Keratinocyte (primary cell): ENCODE results near the gene FAM13C. TPM values are rescaled to one million over a fixed set of nuclear protein-coding genes. Genes with fewer than 3 reads are reported as not detected.

Experiments
- DNase-seq: peaks from one replicate; pipeline ENCODE4 v3.0.0-alpha.2; 2011; ENCODE audit warnings: low read depth, missing footprints, low spot score
- FAIRE-seq: peaks from 2 replicates; lab custom pipeline; 2011; peaks lifted over from hg19 to GRCh38; lab: Jason Lieb, UNC
- H2AFZ ChIP-seq: 2 replicates; pipeline ENCODE4 v1.6.0; 2012; ENCODE audit warnings: low read length, control low read depth, inconsistent platforms; ENCODE audit not compliant: control insufficient read depth
- H3K27ac ChIP-seq: 2 replicates; pipeline ENCODE4 v1.5.1; 2011; ENCODE audit warnings: low read length; ENCODE audit not compliant: control insufficient read depth, insufficient read depth
- H3K27me3 ChIP-seq: 3 replicates; pipeline ENCODE4 v1.6.0; 2011; ENCODE audit warnings: low read length; ENCODE audit not compliant: control insufficient read depth, insufficient read depth; ENCODE audit errors: extremely low read depth
- H3K36me3 ChIP-seq, 2 experiments: 2 replicates in 1 of 2; 3 replicates in 1 of 2; pipeline ENCODE4 v1.5.1; 2011; ENCODE audit warnings: low read length in 2 of 2, mild to moderate bottlenecking in 1 of 2; ENCODE audit not compliant: control insufficient read depth in 2 of 2, insufficient read depth in 2 of 2; ENCODE audit errors: extremely low read depth in 1 of 2
- H3K4me1 ChIP-seq: 3 replicates; pipeline ENCODE4 v1.5.1; 2011; ENCODE audit warnings: low read length; ENCODE audit not compliant: control insufficient read depth, insufficient read depth; ENCODE audit errors: extremely low read depth
- H3K4me2 ChIP-seq: 3 replicates; pipeline ENCODE4 v1.6.0; 2011; ENCODE audit warnings: low read depth, low read length; ENCODE audit not compliant: control insufficient read depth, insufficient read depth; ENCODE audit errors: extremely low read depth
- H3K4me3 ChIP-seq, 3 experiments: fragments of 200-600 bp in 1 of 3; sonication (generic) in 1 of 3; 2 replicates in 2 of 3; 3 replicates in 1 of 3; pipeline ENCODE4 v1.5.1; 2011 to 2016; ENCODE audit warnings: low read length in 3 of 3, mild to moderate bottlenecking in 3 of 3, control low read depth in 2 of 3, inconsistent platforms in 1 of 3, low read depth in 1 of 3, mixed read lengths in 1 of 3, mixed run types in 1 of 3, moderate library complexity in 1 of 3; ENCODE audit not compliant: control insufficient read depth in 2 of 3, insufficient read depth in 2 of 3; ENCODE audit errors: extremely low read depth in 1 of 3
- H3K79me2 ChIP-seq: 2 replicates; pipeline ENCODE4 v1.6.0; 2012; ENCODE audit warnings: low read length; ENCODE audit not compliant: control insufficient read depth, insufficient read depth
- H3K9ac ChIP-seq: 3 replicates; pipeline ENCODE4 v1.6.0; 2011; ENCODE audit warnings: low read length; ENCODE audit not compliant: control insufficient read depth, insufficient read depth; ENCODE audit errors: extremely low read depth
- H3K9me1 ChIP-seq: 3 replicates; pipeline ENCODE4 v1.6.0; 2011; ENCODE audit warnings: low read length; ENCODE audit not compliant: control insufficient read depth, insufficient read depth; ENCODE audit errors: extremely low read depth
- H3K9me3 ChIP-seq: 2 replicates; pipeline ENCODE4 v1.5.1; 2012; ENCODE audit warnings: low read depth, low read length; ENCODE audit not compliant: control insufficient read depth
- H4K20me1 ChIP-seq: 3 replicates; pipeline ENCODE4 v1.6.0; 2011; ENCODE audit warnings: low read length; ENCODE audit not compliant: control insufficient read depth, insufficient read depth; ENCODE audit errors: extremely low read depth
- EZH2 ChIP-seq: IDR thresholded peaks from one replicate; pipeline ENCODE4 v1.6.1; 2012; ENCODE audit warnings: inconsistent platforms, mild to moderate bottlenecking, low read length, moderate library complexity
- dilution Hi-C: fragments of 300-500 bp; cut with MboI; formaldehyde crosslinking; loops from one replicate; pipeline ENCODE4 v1.7.0; 2020; ENCODE audit warnings: low sequenced_read_pairs; ENCODE audit not compliant: extremely low pct_ligation_motif_present
- polyA plus RNA-seq, 5 experiments: library from polyadenylated mRNA; depleted of rRNA in 3 of 5; stranded (reverse) in 3 of 5; stranded (forward) in 1 of 5; unstranded in 1 of 5; fragments of >200 nt; gene quantifications; 1 replicate in 1 of 5; 2 replicates in 3 of 5; 3 replicates in 1 of 5; pipeline versions ENCODE4 v1.2.1 to v1.2.3, GENCODE V29; 2011 to 2012; ENCODE audit warnings: missing spikeins in 2 of 5, low read depth in 1 of 5, low replicate concordance in 1 of 5
- TF ChIP-seq, protein P1 (sequence below), 3 experiments: IDR thresholded peaks in 1 of 3; conservative IDR thresholded peaks in 1 of 3; optimal IDR thresholded peaks in 1 of 3; 2 replicates in 2 of 3; 3 replicates in 1 of 3; pipeline versions ENCODE3 to v1.5.1; 2011; ENCODE audit warnings: low read length in 3 of 3, mild to moderate bottlenecking in 3 of 3, moderate library complexity in 2 of 3, control low read depth in 1 of 3, inconsistent platforms in 1 of 3; ENCODE audit not compliant: insufficient read depth in 2 of 3; ENCODE audit errors: extremely low read depth in 1 of 3

FAM13C gene
- polyA plus RNA-seq, 1 donor (not counting 4 experiments of a cell fraction or from before 2014, with no cell fraction given): 0.58 TPM

DNA sequence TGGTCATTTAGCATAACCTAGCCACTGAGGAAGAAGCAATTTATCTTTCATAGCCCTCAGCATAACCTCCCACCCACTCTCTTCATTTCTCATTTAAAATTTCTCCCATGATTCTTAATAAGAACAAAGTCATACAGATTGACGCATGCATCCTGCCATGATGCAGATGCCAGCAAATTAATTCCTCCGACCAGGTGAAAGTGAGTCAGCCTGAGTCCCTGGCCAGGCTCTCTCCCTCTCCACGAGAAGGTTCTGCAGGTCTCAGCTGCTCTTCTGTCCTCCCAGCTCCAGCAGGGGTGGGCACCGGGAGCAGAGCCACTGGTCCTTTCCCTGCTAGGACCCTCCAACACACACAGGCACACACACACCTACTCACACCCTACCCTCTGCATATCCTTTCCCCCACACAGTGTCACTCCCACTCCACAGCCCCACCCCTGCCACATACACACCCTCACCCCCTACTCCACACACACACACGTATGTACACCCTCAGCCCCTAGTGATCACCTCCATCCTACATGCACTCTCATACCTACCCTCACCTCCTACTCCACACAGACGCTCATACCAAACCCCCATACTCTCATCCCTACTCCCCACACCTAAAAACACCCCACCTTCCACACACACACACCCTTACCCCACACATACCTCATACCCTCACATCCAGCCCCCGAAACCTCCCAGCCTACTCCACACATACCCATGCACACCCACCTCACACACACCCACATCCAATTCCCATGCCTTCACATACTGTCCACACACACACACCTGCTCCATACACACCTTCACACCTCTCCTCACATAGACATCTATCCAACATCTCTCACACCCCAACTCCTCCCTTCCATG, 78.0 kb downstream of the FAM13C start:
- Histone ChIP-seq H3K4me1 (peaks cover 15% of the 10 kb centered on the region), H3K9ac (peak overlapping the region; percentile 10), H3K79me2 (no peaks in the 10 kb centered on the region), H3K27me3 (no peaks in the 10 kb centered on the region), H3K36me3 (no peaks in the 10 kb centered on the region), H3K9me3 (no peaks in the 10 kb centered on the region), H3K4me2 (peak overlapping the region; percentile 68), H3K4me3 (no peak overlapping the region), H3K9me1 (no peaks in the 10 kb centered on the region), H3K27ac (peak overlapping the region; percentile 43), H2AFZ (peak overlapping the region; percentile 71), H4K20me1 (no peaks in the 10 kb centered on the region)
- TF ChIP-seq, protein P1, sequence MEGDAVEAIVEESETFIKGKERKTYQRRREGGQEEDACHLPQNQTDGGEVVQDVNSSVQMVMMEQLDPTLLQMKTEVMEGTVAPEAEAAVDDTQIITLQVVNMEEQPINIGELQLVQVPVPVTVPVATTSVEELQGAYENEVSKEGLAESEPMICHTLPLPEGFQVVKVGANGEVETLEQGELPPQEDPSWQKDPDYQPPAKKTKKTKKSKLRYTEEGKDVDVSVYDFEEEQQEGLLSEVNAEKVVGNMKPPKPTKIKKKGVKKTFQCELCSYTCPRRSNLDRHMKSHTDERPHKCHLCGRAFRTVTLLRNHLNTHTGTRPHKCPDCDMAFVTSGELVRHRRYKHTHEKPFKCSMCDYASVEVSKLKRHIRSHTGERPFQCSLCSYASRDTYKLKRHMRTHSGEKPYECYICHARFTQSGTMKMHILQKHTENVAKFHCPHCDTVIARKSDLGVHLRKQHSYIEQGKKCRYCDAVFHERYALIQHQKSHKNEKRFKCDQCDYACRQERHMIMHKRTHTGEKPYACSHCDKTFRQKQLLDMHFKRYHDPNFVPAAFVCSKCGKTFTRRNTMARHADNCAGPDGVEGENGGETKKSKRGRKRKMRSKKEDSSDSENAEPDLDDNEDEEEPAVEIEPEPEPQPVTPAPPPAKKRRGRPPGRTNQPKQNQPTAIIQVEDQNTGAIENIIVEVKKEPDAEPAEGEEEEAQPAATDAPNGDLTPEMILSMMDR (optimal IDR thresholded peaks at IDR 0.05 in 1 of 3, IDR thresholded peaks at IDR 0.05 in 1 of 3, conservative IDR thresholded peaks at IDR 0.05 in 1 of 3; ENCODE audit: extremely low read depth in 1 of 3, insufficient read depth in 2 of 3, low read length in 3 of 3): no peak
- TF ChIP-seq EZH2: no peak
- FAIRE-seq: peak; percentile 83
- dilution Hi-C loops: no loop called here
- DNase-seq: no peak

DNA sequence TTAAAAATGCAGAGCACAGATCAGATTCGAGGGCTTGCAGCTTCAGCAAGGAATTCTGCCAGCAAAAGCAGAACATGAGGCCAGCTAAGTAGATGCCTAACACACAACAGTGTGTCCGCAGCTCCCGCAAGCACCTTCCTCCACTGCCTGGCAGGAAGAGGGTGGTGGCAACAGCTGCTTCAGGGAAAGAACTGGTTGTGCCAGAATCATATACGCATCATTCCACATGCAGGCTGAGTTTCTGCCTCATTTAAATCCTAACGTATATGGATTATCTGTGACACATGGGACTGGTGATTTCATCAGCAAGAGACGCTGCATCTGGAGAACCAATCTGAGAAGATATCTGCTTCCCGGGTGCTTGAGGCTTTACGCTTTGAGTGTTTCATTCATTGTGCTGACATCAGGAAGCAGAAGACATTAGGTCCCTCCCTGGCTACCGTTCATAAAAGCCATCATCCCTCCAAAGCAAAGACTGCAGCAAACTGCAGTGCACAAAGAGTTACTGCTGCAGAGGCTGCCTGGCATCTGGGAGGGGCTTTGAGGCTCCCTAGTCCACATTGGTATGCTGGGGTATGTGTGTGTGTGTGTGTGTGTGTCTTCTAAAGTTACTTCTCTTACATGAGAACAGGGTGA, 78.8 kb downstream of the FAM13C start:
- no peaks in the 10 kb centered on the region for H4K20me1 ChIP-seq
- FAIRE-seq: peak; percentile 53
- H3K27ac ChIP-seq: peak overlapping the region; percentile 43
- H3K9ac ChIP-seq: peak overlapping the region; percentile 10
- peak overlapping the region; percentile 71 for H2AFZ ChIP-seq
- TF ChIP-seq EZH2: no peak
- TF ChIP-seq, protein P1 (optimal IDR thresholded peaks at IDR 0.05 in 1 of 3, IDR thresholded peaks at IDR 0.05 in 1 of 3, conservative IDR thresholded peaks at IDR 0.05 in 1 of 3; ENCODE audit: extremely low read depth in 1 of 3, insufficient read depth in 2 of 3, low read length in 3 of 3): no peak
- H3K4me2 ChIP-seq: peak overlapping the region; percentile 68
- H3K4me3 ChIP-seq: peak overlapping the region in 1 of 3 experiments; percentile 44
- H3K9me3 ChIP-seq: no peaks in the 10 kb centered on the region
- peaks cover 15% of the 10 kb centered on the region for H3K4me1 ChIP-seq
- no peaks in the 10 kb centered on the region for H3K9me1 ChIP-seq
- DNase-seq: no peak
- no peaks in the 10 kb centered on the region for H3K27me3 ChIP-seq
- H3K79me2 ChIP-seq: no peaks in the 10 kb centered on the region
- dilution Hi-C loops: no loop called here
- no peaks in the 10 kb centered on the region for H3K36me3 ChIP-seq
